ENCODE results near the gene PHF12.

DNA sequence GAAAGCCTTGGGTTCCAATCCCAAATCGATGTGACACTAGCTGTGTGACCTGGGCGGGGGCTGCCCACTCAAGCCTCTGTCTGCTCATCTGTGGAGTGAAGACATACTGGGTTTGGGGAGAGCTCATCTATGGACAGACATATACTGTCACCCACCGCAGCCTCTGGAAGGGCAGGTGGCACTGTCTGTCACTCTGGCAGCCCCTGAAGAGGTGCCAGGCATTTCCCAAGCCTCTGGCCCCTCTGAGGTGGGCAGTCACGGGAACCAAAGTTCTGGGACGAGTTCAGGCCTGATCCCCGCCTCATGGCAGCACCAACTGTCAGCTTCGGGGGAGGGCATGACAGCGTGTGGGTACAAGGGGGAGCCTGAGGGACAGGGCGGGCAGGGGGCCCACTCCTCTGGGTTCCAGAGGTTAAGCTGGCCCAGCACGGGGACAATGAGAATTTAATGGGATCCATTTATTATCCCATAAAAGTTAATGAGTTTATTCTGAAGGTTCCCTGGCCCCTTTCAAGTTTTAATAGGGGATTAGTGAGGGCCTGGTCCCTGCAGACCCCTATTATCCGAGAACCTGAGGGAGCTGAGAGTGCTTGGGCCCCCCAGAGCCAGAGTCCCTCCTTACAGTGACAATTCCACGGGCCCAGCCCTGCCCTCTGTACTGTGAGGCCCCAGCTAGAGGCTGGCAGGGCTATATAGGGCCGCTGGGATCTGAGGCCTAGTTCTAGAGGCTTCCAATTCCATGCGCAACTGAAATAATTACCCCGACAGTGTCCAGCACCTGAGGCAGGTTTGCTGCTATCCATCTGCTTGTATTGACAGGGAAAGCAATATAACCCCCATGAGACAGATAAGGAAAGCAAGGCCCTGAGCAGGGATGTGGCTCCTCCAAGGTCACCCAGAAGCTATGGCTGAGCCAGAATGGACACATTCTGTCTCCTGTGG is 35.7 kb upstream of the PHF12 start:
- no peak for TF ChIP-seq ZBTB21 (CRISPR knock-in tag; IDR thresholded peaks at IDR 0.05)
- no peak for TF ChIP-seq ZBTB8A (CRISPR knock-in tag; IDR thresholded peaks at IDR 0.05; ENCODE audit: borderline replicate concordance, low read depth)
- TF ChIP-seq NCOA2 (CRISPR knock-in tag; IDR thresholded peaks at IDR 0.05): no peak
- no peak for TF ChIP-seq CEBPG (CRISPR knock-in tag; IDR thresholded peaks at IDR 0.05)
- no peak for TF ChIP-seq MLX (CRISPR knock-in tag; IDR thresholded peaks at IDR 0.05)
- TF ChIP-seq HDAC2 (CRISPR knock-in tag; IDR thresholded peaks at IDR 0.05): no peak
- TF ChIP-seq CTCF (CRISPR knock-in tag; IDR thresholded peaks at IDR 0.05): no peak
- TF ChIP-seq JUN (CRISPR knock-in tag; IDR thresholded peaks at IDR 0.05): no peak
- TF ChIP-seq, protein P1, sequence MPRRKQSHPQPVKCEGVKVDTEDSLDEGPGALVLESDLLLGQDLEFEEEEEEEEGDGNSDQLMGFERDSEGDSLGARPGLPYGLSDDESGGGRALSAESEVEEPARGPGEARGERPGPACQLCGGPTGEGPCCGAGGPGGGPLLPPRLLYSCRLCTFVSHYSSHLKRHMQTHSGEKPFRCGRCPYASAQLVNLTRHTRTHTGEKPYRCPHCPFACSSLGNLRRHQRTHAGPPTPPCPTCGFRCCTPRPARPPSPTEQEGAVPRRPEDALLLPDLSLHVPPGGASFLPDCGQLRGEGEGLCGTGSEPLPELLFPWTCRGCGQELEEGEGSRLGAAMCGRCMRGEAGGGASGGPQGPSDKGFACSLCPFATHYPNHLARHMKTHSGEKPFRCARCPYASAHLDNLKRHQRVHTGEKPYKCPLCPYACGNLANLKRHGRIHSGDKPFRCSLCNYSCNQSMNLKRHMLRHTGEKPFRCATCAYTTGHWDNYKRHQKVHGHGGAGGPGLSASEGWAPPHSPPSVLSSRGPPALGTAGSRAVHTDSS (CRISPR knock-in tag; conservative IDR thresholded peaks at IDR 0.05): no peak
- TF ChIP-seq, protein P2, sequence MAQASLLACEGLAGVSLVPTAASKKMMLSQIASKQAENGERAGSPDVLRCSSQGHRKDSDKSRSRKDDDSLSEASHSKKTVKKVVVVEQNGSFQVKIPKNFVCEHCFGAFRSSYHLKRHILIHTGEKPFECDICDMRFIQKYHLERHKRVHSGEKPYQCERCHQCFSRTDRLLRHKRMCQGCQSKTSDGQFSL (CRISPR knock-in tag; IDR thresholded peaks at IDR 0.05): no peak
- no peak for TF ChIP-seq CHD4 (IDR thresholded peaks at IDR 0.05; ENCODE audit: borderline replicate concordance, low read length)
- no peak for TF ChIP-seq ZNF414 (CRISPR knock-in tag; IDR thresholded peaks at IDR 0.05)
